NCI-H1417 (cell line): ENCODE results near the gene CEACAM19.
"Not testable (repeated sequence)": the region's sequence is repeated elsewhere in the genome, so short reads cannot be mapped to it uniquely, and the experiment has no call there.

Experiments
- DNase-seq, 3 experiments: peaks; one replicate each; lab custom pipeline; 2025; lab: John Stamatoyannopoulos, UW

CEACAM19 gene

DNA sequence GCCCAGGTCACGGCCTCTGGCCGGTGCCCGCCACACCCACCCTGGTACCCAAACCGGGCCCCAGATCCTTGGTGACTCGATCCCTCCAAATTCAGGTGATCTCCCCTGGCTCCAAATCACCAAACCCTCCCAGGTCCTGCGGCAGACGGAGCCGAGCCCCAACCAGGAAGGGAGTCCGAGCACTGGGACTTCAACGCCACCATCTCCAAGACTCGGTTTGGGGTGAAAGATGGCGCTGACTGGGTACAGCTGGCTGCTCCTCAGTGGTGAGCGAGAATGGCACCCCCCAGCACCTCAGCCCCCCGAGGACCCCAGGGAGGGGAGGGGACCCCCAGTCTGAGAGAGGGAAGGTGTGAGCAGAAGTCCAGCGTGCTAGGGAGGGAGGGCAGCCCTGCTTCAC, 29.9 kb downstream of the CEACAM19 start:
- no peak for DNase-seq

DNA sequence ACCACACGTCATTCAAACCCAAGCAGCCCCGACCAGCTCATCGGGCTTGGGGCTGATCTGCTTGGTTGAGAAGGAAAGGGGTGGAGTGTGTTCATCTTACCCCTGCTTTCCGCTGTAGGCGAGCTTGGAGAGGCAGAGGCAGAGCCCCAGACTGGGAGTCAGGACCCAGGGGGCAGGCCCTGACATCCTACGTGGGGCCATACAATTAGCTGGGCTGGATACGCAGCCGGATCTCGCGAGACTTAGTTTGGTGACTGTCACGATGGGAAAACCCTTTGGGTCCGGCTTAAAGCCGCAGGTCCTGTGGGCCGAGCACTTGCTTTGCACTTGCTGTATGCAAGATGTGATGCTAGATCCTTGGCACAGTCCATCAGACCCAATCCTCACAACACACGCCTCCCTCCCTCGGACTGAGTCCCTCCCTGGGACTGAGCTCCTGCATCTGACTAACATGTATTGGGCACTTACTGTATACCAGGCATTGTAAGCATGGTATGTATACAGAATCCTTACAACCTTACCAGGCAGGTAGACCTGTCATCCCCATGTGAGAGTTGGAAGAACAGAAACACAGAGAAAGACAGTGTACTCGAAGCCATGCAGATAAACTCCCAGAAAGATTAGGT, 31.4 kb downstream of the CEACAM19 start:
- no peak for DNase-seq

DNA sequence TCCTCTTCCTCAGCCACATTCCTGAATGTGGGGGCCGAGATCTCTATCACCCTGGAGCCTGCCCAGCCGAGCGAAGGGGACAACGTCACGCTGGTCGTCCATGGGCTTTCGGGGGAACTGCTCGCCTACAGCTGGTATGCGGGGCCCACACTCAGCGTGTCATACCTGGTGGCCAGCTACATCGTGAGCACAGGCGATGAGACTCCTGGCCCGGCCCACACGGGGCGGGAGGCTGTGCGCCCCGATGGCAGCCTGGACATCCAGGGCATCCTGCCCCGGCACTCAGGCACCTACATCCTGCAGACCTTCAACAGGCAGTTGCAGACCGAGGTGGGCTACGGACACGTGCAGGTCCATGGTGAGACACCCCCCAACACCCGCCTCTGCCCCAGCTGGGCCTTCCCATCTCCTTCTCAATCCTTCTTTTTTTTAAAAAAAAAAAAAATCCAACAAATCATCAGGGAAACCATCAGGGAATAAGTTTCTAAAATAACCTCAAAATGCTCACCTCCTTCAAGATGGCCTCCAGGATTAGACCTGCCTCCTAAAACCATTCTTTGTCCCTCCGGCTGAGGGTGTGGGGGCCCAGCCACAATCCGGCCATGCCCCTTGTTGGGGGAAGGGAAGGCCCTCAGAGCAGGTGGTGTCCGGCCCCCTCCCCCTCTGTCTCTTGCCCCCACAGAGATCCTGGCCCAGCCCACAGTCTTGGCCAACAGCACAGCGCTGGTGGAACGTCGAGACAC, 32.2 kb downstream of the CEACAM19 start:
- no peak for DNase-seq

DNA sequence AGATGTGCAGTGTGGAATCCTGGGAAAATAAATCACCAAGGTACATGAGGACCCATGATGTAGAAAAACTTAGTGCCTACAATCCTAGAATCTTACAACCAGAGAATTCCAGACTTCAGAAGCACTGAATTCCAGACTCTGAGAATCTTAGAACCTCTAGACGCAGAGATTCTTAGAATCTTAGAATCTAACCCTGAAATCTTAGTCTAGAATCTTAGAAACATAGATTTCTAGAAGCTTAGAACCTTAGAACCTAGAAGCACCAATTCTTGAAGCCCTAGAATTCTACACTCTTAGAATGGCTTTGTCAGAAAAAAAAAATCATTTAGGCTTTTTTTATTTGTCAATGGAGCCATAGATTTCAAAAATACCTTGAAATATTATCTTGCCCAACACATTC, 33.7 kb downstream of the CEACAM19 start:
- no peak for DNase-seq

DNA sequence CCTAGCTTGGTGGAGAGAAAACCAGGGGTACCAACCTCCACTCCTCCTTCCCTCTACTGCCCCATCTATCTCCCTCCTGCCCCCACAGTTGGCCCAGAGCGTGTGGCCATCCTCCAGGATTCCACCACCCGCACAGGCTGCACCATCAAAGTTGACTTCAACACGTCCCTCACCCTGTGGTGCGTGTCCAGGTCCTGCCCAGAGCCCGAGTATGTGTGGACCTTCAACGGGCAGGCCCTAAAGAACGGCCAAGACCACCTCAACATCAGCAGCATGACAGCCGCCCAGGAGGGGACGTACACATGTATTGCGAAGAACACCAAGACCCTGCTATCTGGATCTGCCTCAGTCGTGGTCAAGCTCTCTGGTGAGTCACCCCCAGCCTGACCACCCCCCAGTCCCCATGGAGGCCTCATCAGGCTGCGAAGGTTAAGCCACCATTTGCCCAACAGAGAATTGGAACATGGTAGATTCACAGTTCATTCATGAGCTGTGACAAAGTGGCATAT, 34.3 kb downstream of the CEACAM19 start:
- no peak for DNase-seq

DNA sequence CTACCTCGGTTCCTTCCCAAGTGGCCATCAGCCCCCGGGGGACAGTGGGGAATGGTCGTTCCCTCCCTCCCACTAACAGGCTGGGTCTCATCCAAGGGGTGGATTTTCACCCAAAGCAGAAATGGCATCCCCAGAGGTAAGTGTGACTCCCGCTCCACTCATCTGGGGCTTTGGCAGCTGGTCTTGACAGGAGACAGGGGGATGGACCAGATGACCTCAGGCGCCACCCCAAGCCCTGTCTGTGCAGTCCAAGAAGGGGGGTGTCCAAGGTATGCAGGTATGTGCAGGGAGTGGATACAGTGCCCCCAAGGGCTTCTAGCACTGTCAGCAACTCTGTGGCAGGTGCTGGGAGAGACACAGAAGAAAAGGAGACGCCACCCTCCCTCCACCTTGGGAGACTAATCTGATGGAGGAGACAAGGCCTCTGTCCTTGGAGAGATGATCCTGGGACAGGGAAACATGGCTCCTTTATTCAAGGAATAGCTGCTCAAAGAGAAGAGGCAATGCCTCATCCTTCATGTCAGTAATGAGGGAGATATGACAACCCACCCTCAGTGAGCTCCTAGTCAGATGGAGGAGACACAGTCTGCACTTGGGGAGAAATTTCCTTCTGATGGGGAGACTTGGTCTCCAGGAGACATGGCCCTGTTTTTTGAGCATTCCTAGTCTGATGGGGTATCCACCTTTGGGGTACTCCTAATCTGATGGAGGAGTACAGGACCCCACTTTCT, 35.4 kb downstream of the CEACAM19 start:
- no peak for DNase-seq

DNA sequence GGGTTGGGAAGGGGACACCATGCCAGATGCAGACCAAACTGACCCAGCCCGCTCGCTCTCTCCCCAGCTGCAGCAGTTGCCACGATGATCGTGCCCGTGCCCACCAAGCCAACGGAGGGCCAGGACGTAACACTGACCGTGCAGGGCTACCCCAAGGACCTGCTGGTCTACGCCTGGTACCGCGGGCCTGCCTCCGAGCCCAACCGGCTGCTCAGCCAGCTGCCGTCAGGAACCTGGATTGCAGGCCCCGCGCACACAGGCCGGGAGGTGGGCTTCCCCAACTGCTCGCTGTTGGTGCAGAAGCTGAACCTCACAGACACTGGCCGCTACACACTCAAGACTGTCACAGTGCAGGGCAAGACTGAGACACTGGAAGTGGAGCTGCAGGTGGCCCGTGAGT, 36.5 kb downstream of the CEACAM19 start:
- DNase-seq = no peak

DNA sequence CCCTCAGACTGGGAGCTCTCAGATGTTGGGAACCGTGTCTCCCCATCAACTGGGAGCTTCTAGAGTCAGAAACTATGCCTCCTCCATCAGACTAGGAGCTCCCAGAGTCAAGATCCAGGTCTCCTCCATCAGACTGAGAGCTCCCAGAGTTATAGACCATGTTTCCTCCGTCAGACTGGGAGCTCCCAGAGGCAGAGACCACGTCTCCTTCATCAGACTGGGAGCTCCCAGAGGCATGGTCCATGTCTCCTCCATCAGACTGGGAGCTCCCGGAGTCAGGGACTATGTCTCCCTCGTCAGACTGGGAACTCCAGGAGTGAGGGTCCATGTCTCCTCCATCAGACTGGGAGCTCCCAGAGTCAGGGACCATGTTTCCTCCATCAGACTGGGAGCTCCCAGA, 37.7 kb downstream of the CEACAM19 start:
- DNase-seq = no peak

DNA sequence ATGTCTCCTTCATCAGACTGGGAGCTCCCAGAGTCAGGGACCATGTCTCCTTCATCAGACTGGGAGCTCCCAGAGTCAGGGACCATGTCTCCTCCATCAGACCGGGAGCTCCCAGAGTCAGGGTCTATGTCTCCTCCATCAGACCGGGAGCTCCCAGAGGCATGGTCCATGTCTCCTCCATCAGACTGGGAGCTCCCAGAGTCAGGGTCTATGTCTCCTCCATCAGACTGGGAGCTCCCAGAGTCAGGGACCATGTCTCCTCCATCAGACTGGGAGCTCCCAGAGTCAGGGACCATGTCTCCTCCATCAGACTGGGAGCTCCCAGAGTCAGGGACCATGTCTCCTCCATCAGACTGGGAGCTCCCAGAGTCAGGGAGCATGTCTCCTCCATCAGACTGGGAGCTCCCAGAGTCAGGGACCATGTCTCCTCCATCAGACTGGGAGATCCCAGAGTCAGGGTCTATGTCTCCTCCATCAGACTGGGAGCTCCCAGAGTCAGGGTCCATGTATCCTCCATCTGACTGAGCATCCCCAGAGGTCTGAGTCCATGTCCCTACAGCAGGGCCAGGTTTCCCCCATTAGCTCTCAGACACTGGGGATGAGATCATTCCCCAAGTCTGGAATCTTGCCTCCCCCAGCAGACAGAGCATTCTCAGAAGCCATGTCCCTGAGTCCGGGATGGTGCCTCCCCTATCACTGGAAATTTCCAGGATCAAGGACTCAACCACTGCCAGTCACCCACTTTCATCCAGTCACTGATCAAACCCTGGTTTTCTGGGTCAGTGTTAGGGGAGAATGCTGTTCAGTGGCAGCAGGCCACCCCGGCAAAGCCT, 38.4 kb downstream of the CEACAM19 start:
- DNase-seq = not testable (repeated sequence)

DNA sequence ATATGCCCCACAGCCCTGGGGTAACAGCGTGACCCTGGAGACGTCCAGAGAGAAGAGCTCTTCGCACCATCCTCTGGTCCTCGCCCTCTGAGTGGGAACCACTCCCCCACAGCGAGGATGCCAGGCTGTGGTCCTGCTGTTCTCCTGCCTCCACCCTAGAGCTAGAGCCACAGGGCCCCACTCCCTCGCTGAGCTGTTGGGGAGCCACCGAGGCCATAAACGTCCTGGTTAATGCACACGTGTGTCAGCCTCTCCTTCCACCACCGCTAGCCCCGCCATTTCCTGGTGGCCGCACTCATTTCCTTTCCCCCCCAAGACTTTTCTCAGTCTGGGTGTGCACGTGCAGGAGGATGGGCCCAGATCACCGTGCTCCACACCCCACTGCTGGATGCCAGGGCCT, 39.2 kb downstream of the CEACAM19 start:
- no peak for DNase-seq

DNA sequence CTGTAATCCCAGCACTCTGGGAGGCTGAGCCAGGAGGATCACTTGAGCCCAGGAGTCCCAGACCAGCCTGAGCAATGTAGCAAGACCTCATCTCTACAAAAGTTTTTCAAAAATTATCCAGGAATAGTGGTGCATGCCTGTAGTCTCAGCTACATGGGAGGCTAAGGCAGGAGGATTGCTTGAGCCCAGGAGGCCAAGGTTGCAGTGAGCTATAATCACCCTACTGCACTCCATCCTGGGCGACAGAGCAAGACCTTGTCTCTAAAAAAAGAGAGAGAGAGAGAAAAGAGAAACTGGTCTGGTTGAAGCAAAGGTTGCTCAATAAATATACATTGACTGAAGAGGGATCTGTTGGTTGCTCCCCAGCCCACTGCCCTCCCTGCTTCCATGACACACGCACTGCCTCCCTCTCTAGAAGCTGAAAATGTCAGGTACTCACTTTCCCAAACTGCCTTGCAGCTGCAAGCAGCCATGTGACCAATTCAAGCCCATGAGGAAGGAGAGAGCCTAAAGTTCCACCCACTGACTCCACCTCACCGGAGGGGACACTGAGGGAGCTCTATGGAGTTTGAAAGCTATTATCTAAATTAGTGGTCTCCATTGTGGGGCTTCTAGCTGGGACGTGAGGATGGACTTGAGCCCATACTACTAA, 41.7 kb downstream of the CEACAM19 start:
- DNase-seq = no peak

DNA sequence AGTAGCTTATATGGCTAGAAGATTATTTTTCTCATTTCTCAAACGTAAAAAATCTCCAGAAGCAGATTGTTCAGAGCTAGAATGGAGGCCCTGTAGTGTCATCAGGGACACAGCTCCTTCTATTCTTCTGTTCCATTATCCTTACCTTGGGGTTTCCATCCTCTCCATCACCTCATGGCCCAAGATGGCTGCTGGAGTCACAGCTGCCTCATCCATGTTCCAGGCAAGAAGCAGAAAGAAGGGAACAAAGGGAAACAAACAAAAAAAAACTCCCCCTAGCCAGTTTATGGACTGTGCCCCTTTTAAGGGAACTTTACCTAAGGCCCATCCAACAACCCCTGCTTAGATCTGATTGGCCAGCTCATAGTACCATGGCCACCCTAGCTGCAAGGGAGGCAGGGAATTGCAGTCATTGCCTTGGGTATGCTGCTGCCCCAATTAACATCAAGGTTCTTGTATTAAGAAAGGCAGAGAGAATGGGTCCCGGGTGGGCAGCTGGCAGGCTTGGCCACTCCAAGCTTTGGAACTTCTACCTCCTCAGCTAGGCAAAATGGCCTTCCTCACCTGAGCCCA, 43.4 kb downstream of the CEACAM19 start:
- DNase-seq = no peak

DNA sequence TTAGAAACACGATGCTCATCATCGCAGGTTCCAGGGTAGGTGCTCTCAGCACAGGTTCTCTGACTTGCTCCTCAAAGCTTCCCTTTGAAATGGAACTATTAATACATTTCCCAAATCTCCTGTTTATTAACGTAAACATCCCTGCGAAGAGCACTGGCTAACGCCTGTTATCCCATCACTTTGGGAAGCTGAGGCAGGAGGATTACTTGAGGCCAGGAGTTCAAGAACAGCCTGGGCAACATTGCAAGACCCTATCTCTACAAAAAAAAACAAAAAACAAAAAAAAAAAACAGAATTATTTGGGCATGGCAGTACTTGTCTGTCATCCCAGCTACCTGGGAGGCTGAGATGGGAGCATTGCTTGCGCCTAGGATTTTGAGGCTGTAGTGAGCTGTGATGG, 46.3 kb downstream of the CEACAM19 start:
- no peak for DNase-seq

DNA sequence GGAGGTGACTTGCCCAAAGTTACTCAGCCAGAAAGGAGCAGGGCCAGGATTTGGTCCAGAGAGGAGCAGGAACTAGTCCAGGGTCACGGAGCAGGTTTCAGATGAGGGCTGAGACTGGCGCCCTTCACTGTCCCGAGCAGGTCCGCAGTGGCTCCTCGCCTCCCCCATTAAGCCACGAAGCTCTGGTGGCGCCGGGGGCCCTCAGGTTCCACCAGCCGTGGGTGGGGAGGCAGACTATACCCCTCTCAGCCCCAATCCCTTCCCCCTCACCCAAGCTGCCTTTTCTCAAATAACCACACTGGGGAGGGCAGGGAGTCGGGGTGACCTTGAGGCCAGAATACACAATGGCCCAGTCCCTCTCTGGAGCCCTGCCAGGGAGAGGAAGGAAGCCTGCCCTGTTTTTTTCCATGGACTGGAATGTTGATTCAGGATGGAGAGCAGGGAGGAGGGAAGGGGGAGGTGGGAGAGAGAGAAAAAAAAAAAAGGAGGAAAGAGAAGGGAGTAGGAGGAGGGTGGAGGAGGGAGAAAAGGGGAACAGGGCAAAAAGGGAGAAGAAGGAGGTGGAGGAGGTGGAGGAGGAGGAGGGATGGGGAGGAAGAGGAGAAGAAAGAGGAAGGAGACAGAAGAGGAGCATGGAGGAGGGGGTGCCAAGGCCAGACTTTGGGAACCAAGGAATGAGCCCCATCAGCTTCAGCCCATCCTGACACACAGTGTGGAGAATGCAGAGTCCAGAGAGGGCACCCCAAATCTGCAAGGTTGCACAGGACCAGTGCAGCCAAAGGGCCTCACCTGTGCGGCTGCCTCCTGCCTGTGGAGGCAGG, 47.4 kb downstream of the CEACAM19 start:
- no peak for DNase-seq

DNA sequence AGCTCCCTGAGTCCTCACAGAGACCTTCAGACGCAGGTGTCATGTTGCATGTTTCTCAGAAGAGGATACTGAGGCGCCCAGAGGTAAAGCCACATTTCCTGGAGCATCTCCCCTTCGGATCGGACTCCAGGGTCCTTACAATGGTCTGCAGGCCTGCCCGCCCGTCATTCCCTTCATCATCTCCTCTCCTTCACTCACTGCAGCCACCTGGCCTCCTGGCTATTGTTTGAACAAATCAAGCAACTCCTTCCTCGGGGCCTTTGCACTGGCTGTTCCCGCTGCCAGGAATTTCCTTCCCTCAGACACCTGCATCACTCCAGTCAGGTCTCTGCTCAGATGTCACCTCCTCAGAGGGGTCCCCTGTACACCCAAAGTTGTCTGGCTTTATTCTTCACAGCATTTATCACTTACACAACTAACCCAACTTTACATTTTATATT, 48.0 kb downstream of the CEACAM19 start:
- DNase-seq = no peak

DNA sequence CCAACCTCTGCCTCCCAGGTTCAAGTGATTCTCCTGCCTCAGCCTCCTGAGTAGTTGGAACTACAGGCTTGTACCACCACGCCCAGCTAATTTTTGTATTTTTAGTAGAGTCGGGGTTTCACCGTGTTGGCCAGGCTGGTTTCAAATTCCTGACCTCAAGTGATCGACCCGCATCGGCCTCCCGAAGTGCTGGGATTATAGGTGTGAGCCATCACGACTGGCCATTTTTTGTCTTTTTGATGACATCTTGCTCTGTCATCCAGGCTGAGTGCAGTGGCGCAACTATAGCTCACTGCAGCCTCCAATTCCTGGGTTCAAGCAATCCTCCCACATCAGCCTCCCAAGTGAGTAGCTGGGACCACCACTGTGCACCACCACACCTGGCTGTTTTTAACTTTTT, 49.1 kb downstream of the CEACAM19 start:
- not testable (repeated sequence) for DNase-seq

DNA sequence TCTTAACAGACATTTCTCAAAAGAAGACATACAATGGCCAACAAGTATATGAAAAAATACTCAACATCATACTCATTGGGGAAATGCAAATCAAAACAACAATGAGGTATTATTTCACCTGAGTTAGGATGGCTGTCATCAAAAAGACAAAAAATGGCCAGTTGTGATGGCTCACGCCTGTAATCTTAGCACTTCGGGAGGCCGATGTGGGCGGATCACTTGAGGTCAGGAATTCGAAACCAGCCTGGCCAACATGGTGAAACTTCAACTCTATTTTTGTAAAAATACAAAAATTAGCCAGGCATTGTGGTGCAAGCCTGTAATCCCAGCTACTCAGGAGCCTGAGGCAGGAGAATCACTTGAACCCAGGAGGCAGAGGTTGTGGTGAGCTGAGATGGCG, 49.7 kb downstream of the CEACAM19 start:
- DNase-seq = no peak

DNA sequence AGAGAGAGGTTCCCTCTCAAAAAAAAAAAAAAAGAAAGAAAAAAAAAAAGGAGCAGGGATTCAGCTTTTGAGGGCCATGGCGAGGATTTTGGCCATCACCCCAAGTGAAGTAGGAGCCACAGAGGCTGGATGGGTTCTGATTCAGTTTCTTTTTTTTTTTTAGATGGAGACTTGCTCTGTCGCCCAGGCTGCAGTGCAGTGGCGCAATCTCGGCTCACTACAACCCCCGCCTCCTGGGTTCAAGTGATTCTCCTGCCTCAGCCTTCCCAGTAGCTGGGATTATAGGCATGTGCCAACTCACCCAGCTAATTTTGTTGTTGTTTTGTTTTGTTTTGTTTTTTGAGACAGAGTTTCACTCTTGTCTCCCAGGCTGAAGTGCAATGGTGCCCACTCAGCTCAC, 50.1 kb downstream of the CEACAM19 start:
- DNase-seq = not testable (repeated sequence)

DNA sequence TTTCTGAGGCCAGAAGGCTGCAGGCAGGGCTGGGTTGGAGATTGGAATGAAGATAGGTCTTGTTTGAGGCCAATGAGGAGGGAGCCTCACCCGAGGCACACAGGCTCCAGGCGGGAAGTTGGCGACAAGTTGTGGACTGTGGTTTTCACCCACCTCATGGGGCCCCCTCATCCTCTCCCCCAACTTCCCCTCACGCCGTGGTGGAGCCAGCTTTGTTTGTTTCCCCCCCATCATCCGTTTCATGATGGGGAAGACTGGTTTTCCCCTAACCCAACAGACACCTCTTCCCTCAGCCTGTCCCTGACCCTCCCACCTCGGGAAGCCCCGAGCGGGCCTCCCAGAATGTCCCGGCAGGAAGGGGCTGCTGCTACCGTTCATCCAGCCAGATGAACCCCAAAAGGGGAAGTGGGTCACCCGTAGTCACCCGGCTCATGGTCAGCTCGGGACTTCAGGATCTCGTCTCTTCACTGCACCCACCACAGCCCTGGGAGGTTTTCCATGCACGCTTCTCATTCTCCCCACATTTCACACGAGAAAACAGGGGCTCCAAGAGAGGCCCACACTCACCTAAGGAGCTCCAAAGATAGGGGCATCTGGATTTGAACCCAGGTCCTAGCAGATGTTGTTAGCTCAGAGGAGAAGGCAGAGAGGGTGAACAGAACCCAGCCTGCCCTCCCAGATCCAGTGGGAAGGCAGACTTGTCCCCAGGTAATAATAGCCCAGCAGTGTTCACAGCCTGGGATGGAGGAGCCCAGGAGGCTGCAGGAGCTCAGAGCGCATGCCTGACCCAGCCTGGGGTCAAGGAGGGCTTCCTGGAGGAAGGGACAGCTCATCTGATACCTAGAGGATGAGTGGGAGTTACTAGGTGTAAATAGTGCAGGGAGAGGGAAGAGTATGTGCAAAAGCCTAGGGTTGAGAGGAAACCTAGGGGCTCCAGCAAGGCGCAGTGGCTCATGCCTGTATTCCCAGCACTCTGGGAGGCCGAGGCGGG, 51.1 kb downstream of the CEACAM19 start:
- DNase-seq = no peak
